NCI-H1105 (cell line): ENCODE measurements around the gene MRNIP.
A peak's percentile ranks its signal among the peaks of the same experiment; 100 is the strongest.

Experiments used
- DNase-seq: peaks from one replicate; lab custom pipeline; 2025; lab: John Stamatoyannopoulos, UW

MRNIP gene, protein sequence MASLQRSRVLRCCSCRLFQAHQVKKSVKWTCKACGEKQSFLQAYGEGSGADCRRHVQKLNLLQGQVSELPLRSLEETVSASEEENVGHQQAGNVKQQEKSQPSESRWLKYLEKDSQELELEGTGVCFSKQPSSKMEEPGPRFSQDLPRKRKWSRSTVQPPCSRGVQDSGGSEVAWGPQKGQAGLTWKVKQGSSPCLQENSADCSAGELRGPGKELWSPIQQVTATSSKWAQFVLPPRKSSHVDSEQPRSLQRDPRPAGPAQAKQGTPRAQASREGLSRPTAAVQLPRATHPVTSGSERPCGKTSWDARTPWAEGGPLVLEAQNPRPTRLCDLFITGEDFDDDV

DNA sequence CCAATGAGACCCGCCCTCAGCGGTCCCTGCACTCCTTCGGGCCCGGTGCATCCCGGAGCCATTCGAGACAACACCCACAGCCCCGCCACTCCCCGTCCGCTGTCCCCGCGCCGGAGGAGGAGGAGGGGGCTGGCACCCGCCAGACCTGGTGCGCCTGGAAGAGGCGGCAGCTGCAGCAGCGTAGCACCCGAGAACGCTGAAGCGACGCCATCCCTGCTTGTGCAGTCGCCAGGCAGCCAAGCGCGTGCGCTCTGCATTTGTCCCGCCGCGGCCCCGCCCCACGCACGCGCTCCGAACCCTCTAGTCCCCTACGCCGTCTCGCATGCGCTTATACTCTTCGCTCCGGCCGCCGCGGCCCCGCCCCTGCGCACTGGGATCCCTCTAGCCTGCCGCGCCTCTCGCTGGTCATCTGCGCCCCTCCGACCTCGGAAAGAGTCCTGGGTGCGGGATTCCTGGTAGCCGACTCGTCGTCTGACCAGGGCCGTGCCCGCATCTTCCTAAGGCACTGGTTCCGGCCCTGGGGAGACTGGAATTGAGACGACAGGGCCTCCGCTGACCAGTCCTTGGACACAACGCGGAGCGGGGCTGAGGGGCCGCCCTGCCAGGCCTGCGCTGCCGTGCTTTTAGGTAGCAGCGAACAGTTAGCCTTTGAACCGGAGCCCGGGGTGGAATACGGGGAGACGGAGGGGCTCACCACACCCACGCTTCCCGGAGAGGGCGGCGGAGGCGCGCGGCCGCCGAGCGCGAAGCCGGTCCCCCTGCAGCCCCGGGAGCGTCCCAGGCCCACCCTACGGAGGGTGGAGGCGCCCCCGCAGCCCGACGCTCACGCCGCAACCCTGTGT, at the start of gene MRNIP:
MRNIP (minus strand) TSS at position 232 of the 842 bp plus-strand sequence; CDS start at position 211, 21 bp downstream.
- DNase-seq = peak; percentile 84

DNA sequence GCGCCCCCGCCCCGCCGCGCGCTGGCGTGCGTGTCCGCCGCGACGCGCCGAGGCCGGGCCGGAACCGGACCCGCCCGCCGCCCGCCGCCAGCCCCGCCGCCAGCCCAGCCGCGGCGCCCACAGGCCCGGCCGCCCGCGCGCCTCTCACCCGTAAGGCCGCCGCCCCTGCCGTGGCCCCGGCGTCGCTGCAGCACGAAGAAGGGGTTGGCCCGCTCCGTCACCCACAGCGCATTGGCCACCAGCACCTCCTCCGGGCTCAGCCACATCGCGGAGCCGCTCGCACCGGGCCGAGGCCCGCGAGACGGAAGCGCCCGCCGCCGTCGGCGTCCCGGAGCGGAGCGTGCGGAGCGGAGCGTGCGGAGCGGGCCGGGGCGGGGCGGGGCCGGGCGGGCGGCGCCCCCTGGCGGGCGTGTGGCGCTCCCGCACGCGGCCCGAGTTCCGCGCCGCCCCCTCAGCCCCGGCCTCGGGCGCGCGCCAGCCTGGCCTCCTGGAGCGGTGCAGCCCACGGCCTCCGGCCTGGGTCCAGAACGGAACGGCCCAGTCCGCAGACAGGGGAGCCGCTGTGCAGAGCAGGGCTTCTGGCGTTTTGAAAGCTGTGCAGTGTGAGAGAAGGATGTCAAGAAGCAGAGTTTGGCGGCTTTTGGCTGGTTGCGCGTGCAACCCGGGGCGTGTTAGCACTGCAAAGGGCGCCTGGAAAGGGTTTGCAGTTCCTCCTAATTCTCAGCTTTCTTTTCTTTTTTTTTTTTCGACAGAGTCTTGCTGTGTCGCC, 49.1 kb upstream of the MRNIP start, which contains the start of gene TBC1D9B:
TBC1D9B (minus strand) TSS at position 342 of the 769 bp plus-strand sequence; CDS start at position 266, 76 bp downstream.
- no peak for DNase-seq

DNA sequence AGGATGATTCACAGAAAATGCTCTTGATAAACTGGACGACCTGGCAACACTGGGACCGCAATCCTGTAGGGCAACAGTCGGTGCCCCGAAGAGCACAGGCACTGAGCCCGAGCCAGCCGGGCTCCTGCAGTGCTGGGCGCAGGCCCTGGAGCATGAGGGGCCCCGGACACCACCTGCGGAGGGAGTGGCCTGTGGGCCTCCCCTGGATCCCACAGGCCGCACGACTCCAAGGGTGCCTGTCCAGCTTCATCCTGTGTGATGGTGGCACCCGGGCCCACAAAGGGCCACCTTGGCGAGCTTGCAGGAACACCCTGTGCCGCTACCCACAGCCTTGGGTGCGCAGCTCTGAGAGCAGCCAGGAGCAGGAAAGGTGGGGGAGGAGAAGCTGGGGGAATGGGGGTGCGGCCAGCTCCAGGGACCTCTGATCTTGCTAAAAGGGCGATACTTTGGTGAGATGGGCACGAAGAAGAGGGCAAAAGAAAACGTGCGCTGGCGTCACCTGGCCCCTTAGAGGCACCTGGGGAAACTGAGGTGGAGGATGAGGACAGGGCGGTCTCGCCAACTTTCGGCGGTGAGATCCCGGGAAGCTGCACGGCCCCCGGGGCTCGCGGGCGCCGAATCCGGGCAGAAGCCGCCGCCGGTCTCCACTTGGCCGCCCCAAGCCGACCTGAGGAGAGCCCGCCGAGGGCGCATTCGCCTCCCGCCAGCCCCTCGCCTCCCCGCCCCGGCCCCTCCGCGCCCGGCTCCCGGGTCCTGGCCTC, 48.4 kb upstream of the MRNIP start:
- DNase-seq = no peak

DNA sequence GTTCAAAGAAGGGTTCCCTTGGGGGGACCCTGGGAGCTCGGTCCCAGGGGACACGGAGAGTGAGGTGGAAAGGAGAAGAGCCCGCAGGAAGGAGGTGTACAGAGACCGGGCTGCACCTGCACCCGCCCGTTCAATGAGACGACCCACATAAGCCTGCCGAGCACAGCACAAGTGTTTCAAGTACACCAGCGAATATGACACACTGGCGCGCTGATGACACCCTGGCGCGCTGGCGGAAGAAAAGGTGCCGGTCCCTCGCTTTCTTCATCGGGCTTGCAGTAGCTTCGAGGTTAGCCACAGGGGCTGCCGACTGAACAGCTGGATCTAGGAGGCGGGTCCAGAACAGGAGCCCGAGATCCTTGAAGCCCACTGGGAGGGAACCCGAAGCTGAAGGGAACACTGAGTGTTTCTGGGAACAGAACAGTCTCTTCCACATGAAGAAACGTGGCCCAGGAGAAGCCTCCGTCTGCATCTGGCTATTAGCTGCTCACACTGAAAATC, 47.7 kb upstream of the MRNIP start:
- DNase-seq = no peak

DNA sequence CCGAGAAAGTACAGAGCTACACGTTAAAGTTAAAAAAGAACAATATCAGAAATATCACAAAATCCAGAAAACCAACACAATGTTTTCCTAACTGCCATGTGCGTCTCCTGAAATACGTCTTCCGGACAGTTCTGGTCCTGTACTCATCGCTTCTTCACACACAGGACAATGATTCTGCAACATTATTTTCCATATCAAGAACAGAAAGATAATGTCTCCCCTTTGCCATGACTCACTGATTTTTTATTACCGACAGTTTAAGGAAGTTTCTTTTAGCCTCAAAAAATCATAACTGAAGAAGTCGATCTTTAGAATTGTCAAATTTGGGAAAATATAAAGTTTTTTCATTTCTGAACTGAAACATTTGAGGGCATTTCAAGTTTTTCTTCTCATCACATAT, 46.5 kb upstream of the MRNIP start:
- no peak for DNase-seq

DNA sequence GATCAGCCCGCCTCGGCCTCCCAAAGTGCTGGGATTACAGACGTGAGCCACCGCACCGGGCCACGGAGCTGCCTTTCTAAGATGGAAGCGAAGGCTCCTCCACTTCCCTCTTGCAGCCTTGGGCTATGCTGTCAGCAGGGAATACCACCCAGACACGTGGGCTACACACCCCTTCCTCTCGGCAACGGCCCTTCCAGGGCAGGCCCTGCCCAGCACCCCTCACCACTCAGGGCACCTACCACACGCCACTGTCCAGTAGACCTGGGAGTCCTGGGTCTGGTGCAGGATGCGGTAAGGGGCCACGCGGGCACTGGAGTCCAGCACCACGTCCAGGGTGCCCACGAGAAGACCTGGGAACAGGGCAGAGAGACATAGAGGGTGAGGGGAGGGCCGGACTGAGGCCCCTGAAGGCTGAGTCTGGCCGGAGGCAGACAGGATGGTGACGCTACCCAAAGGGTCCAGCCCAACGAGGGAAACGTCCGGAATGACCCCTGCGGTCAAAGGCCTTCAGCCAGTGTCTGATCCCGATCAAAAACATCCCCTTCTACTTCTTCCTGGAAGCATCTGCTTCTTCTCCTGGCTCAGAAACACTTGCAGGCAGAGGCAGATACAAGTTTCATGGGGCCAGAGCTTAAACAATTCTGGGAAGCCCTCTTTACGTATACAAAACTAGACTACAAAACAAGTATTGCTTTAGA, 46.0 kb upstream of the MRNIP start:
- no peak for DNase-seq

DNA sequence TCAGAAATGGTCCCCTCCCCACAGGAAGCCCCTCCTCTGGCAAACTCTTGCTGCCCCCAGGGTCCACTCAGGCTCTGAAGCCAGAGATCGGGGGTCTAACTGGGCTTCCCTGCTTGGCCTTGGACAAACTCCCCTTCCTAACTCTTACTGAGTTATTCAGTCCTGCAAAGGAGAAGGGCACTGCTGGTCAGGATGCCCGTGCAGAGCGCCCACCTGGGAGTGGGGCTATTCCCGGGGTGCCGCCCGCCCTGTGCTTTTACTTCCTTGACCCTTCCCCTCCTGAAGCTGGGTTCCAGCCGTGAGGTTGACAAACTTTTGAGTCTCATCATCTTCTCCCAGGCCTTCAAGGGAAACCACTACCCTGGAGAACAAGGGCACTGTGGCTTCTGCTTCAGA, 44.1 kb upstream of the MRNIP start:
- DNase-seq = no peak

DNA sequence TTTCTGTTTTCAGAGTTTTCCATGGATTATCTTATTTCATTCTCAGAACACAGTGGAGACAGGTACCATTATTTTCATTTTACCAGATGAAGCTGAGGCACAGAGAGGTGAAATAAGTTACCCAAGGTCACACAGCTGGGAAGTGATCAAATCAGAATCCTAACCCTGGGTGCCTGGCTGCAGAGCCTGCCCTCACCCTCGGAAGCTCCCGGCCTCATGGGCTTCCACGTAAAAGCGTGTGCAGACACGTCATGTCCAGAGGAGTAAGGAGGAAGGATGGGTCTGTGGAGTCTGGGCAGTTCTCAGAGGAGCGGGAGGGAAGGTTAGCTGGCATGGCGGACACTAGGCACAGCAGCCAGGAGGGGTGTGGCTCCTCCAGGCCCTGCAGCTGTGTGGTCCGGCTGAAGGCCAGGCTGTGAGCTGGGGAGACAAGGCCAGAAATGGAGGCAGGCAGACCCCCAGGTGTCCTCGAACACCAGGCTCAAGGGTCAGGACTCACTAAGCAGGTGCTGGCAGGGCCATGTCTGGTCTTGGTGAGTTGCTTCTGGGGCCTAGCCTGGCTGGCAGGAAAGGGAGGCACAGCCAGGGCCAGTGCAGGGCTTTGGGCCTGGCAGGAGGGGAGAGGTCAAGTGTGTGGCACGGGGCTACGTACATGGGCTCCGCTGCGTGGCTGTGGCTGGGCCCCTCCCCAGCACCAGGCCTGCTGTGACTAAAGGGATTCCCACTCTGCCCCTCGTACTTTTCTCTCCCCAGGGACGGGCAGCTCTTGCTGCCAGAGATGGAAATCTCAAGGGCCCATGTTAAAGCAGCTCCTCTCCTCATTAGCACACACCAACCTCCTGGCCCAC, 43.5 kb upstream of the MRNIP start:
- no peak for DNase-seq

DNA sequence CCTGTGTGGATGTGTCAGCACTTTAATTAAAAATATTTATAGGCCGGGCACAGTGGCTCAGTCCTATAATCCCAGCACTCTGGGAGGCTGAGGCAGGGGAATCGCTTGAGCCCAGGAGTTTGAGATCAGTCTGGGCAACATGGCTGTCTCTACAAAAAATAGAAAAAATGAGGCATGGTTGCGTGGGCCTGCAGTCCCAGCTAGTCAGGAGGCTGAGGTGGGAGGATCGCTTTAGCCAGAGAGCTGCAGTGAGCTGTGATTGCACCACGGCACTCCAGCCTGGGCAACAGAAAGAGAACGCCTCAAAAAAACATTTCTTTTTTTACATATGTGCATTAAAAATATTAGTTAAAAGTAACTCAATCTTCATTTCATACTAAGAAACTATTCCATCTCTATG, 42.8 kb upstream of the MRNIP start:
- no peak for DNase-seq

DNA sequence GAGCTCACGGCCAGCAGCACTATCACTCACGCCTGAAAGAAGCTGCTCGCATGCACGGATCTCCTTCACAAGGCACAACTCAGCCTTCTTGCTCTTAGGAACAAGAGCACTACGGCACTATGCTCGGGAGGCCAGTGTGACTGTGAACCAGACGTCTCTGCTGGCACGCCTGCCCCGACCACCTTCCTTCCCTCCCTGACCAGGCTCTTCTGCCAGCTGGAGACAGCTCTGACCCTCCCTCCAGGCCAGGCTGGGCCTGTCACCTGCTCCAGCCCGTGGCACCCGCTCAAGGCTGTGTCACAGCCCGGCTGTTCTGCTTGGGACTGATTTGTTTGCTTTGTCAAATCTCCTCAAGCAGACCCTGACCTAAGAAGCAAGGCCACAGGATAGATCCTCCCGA, 42.1 kb upstream of the MRNIP start:
- no peak for DNase-seq

DNA sequence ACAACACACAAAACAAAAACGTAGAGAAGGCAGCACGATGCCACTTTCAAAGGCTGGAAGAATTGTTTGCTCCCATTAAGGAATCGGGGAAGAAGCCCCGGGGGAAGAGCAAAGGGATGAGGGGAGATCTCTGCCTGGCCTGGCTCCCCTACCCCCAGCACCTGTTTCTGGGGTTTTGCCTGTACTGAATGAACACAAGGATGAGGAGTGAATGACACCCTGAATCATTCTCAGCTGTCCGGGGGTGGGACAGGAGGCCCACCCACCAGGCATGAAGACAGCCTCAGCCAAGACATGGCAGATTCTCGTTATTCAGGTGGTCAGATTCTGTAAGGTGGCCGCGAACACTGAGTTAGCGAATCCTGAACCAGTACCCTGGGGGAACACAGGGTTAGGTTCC, 41.6 kb upstream of the MRNIP start:
- DNase-seq = no peak

DNA sequence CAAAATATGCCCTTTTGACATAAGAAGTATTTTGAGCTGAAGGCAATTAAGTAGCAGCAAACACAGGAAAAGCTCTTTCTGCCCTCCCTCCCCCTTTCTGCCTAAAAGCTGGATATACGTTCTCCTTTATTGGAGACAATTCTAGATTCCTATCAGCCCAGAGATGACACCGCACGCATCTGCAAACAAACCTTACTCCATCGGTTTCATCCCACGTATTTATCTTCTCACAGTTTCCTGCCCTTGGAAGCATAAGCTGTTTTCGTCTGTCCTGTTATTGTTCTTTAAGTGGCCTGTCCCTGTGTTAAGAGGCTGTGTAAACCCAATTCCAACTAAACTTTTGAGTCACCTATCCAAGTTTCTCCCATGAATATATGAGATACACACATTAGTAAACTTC, 37.2 kb upstream of the MRNIP start:
- no peak for DNase-seq

DNA sequence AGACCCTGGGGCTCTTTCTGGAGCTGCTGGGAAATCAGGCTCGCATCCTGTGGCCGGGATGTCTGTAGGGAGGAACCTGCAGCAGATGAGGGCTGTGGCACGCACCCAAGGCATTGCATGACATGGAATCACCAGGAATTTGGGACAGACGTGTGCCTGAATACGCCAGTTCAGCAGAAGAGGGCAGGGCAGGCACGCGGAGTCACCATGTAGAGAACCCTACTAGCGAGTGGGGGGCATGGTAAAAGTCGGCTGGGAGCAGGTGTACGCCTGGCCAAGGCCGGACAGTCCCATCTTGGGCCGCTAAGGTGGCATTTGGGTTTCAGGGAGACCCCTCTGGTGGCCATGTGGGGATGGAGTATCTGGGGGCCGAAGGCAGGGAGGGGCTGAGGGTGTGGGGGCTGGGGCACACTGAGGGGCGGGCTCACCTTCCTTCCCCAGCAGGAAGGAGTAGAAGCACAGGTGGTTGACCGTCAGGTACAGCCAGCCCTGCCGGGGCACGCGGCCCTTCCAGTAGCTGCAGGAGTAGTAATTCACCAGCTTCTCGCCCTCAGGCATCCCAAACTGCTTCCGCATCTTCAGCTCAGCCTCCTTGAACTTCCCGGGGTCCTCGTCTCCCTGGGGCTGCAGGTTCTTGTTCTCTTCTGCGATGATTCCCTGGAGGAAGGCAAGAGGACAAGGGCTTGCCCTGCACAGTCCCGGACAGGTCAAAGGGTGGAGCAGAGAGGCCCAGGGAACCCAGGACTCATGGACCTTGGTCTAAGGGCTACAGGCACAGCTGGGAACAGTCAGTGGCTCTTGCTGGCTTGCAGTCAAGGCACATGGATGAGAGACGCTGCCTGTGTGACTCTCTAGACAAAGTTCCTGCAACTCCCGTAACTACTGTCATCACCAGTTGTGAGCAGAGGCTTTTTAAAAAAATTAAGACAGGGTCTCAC, 35.6 kb upstream of the MRNIP start:
- no peak for DNase-seq

DNA sequence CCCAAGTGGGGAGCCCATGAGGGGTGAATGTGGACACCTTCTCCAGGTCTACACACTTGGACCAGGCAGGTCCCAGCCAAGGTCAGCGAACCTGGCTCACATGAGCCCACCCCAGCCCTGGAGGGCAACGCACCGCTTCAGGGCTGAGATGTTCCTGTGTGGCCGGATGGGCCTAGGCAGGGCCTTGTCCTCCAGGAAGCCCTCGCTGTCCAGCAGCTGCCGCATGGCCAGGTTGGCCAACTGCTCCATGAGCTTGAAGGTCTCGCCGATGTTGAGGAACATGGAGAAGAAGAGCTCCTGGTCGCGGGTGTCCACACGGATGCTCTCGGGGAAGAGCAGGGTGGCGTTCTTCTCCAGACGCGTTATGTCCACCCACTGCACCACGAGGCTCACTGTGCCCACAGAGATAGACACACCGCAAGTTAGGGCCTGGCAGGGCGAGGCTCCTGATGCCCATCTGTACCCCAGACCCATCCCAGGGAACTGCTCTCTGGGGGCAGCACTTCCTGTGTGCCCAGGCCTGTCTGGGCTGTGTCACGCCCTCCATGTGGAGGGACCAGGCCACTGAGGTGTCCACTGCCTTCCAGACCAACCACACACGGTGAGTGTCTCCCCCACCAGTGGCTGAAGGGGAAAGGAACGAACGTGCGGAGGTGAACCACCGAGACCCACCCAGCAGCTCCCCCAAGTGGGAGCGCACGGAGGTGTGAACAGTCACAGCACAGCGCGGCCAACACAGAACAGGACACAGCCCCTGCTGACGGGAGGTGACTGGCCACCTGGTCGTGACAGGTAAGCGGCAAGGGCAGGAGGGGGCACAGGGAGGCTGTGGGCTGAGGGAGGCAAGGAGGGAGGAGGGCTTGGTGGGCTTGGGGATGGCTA, 34.7 kb upstream of the MRNIP start:
- no peak for DNase-seq

DNA sequence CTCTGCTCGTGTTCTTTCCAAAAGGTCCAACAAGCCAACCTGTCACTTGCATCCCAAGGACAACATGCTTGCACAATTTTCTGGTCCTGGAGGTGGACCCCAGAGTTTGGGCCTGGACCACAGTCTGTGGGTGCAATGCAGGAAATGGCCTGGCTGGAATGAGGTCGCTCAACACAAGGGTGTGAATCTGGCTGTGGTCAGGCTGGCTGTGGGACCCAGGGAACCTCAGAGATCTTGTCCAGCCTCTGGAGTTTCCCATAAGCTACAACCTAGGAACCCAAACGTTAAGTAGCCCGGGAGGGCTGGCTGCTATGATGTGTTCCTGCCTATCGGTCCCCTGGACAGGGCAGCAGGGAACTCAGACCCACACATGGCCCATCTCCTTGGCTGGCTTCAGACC, 33.6 kb upstream of the MRNIP start:
- DNase-seq = no peak

DNA sequence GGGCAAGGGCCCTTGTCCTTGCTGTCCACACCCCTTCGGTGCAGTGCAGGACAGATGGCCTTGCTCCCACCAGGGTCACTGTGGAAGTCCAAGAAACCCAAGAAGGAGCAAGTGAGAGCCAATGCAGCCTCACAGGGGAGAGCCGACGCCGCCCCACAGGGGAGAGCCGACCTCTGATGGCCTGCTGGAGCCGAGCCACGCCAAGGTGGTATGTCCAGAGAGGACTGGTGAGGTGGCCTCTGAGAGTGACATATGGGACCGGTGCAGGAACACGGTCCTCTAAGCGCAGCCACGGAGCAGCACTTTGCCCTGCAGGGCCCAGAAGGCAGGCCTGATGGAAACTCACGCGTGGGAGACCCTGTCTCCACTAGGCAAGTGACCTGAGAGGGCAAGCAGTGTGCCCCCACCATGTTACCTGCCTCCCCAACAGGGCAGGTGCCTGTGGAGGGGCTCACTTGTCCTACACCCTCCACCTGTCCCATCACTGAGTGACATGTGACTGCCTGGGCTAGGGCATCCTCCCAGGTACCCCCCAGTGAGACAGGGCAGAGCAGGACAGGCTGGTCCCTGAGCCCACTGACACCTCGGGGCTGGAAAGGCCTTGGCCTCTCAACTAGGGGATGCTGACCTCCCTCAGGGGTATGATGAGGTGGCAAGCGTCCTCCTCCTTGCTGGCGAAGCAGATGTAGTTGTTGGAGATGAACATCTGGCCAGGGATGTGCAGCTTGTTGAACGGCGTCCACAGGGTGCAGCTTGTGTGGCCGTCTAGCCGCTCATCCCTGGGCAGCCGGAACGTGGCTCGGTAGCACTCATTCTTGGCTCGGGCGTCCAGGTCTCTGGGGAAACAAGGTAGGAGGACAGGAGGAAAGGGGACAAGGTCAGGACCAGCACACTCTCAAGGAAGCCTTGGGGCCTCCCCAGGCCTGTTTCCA, 32.4 kb upstream of the MRNIP start:
- DNase-seq = no peak

DNA sequence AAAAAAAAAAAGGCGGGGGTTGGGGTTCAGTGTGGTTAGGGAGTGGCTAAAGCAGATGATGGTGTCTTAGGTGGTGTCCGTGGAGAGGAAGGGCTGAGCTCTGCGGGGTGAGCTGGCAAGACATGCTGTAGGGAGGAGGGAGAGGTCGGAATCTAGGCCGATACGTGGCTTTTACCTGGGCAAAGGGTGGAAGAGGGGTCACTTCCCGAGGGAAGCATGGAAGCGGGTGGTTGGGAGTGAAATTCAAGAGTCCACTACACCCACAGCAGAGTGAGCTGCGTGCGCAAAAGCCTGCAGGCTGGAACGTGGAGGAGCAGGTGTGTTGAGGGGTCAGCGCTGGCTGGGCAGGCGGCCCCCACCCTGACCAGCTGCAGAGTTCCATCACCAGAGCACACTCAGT, 31.3 kb upstream of the MRNIP start:
- no peak for DNase-seq
